Caco-2 (cell line): Measurements from ENCODE around the gene POLR3H. TPM values are rescaled to one million over a fixed set of nuclear protein-coding genes. Genes with fewer than 3 reads are reported as not detected.

ENCODE experiments used
- BruUV-seq: library from RNA; stranded (reverse); fragments of 400-500 nt; replicated peaks from 2 replicates; lab custom pipeline; 2021; lab: Mats Ljungman, UMichigan
- CTCF ChIA-PET: fragments of 300-600 bp; sonication (Branson Sonifier 250); formaldehyde crosslinking; loops from one replicate; lab custom pipeline; 2022; ENCODE audit warnings: antibody characterized with exemption; lab: Charles Lee
- POLR2A ChIA-PET: fragments of 300-600 bp; sonication (Branson Sonifier 250); formaldehyde crosslinking; loops from one replicate; lab custom pipeline; 2022; ENCODE audit warnings: antibody characterized with exemption; lab: Charles Lee
- DNase-seq, 2 experiments: peaks; one replicate each; pipeline versions ENCODE4 v3.0.0 to v3.0.0-alpha.2; 2020 to 2022
- H3K27me3 ChIP-seq: replicated peaks from 2 replicates; pipeline ENCODE4 v1.6.0; 2011; ENCODE audit warnings: low read length; ENCODE audit not compliant: control insufficient read depth, insufficient read depth
- H3K36me3 ChIP-seq: 2 replicates; pipeline ENCODE4 v1.5.1; 2011; ENCODE audit warnings: low read length; ENCODE audit not compliant: control insufficient read depth, insufficient read depth
- H3K4me1 ChIP-seq: fragments of 250-450 bp; sonication (Bioruptor Pico); 2 replicates; pipeline ENCODE4 v1.5.1; 2020; ENCODE audit warnings: mild to moderate bottlenecking
- H3K4me3 ChIP-seq: 2 replicates; pipeline ENCODE4 v1.5.1; 2011; ENCODE audit warnings: low read depth, mild to moderate bottlenecking, control low read depth, low read length
- H3K9me3 ChIP-seq: fragments of 250-450 bp; sonication (Bioruptor Pico); 2 replicates; pipeline ENCODE4 v1.5.1; 2020; ENCODE audit warnings: mild to moderate bottlenecking, moderate library complexity
- H3K27ac Mint-ChIP-seq: one replicate; pipeline ENCODE4 v1.8.0; 2022; ENCODE audit warnings: mixed read lengths; ENCODE audit not compliant: unreplicated experiment
- H3K27me3 Mint-ChIP-seq: one replicate; pipeline ENCODE4 v1.8.0; 2022; ENCODE audit warnings: mixed read lengths; ENCODE audit not compliant: insufficient read depth, unreplicated experiment
- H3K36me3 Mint-ChIP-seq: one replicate; pipeline ENCODE4 v1.8.0; 2022; ENCODE audit warnings: mild to moderate bottlenecking, mixed read lengths; ENCODE audit not compliant: insufficient read depth, unreplicated experiment
- H3K4me1 Mint-ChIP-seq: one replicate; pipeline ENCODE4 v1.8.0; 2022; ENCODE audit warnings: low read depth, mixed read lengths; ENCODE audit not compliant: unreplicated experiment
- H3K4me3 Mint-ChIP-seq: one replicate; pipeline ENCODE4 v1.8.0; 2022; ENCODE audit warnings: mild to moderate bottlenecking, moderate library complexity, mixed read lengths; ENCODE audit not compliant: unreplicated experiment
- H3K9me3 Mint-ChIP-seq: one replicate; pipeline ENCODE4 v1.8.0; 2022; ENCODE audit warnings: mixed read lengths; ENCODE audit not compliant: unreplicated experiment
- CTCF ChIP-seq, 2 experiments: fragments of 200-600 bp in 1 of 2; IDR thresholded peaks; 1 replicate in 1 of 2; 2 replicates in 1 of 2; pipeline versions ENCODE4 v1.5.1 to v1.8.0; 2011 to 2022; ENCODE audit warnings: antibody characterized with exemption in 1 of 2, control low read depth in 1 of 2, inconsistent platforms in 1 of 2, low read depth in 1 of 2, low read length in 1 of 2, mild to moderate bottlenecking in 1 of 2, moderate library complexity in 1 of 2; ENCODE audit not compliant: insufficient read depth in 1 of 2, severe bottlenecking in 1 of 2, unreplicated experiment in 1 of 2
- intact Hi-C: fragments of 100-400 bp; cut with micrococcal nuclease; formaldehyde crosslinking; loops from one replicate; pipeline ENCODE4 v1.10.0; 2022; ENCODE audit not compliant: unreplicated experiment
- total RNA-seq: library from RNA; stranded (reverse); gene quantifications from 2 replicates; pipeline ENCODE4 v1.2.3, GENCODE V29; 2022

POLR3H gene
- total RNA-seq, 1 experiment from 2014 or later = 42.2 TPM

- TF ChIP-seq CTCF (IDR thresholded peaks at IDR 0.05; ENCODE audit: insufficient read depth in 1 of 2, low read depth in 1 of 2, low read length in 1 of 2, severe bottlenecking in 1 of 2, unreplicated experiment in 1 of 2) = no peak
- intact Hi-C loops = loop anchor here (10.0 kb wide), 1 partner anchor 487 kb away; the partner anchor contains the start of genes NAGA, PHETA2 and SMDT1
- H3K27me3 Mint-ChIP-seq = no peaks in the 10 kb centered on the region
- BruUV-seq = no TSS peak
- H3K36me3 Mint-ChIP-seq = peaks cover 9% of the 10 kb centered on the region
- Histone ChIP-seq H3K4me1 (peaks cover 17% of the 10 kb centered on the region), H3K27me3 (no peaks in the 10 kb centered on the region), H3K36me3 (no peaks in the 10 kb centered on the region; the same call in 1 of the 2 replicates), H3K9me3 (no peaks in the 10 kb centered on the region), H3K4me3 (no peak overlapping the region)
- no peaks in the 10 kb centered on the region for H3K4me1 Mint-ChIP-seq
- DNase-seq = no peak
- no peaks in the 10 kb centered on the region for H3K9me3 Mint-ChIP-seq
- no peak overlapping the region for H3K4me3 Mint-ChIP-seq
- H3K27ac Mint-ChIP-seq = peak overlapping the region; percentile 35
- CTCF ChIA-PET = no interaction called here
- POLR2A ChIA-PET = interaction anchor here (0.6 kb wide), 1 partner anchor 54 kb away, joined by 3 read pairs; no protein-coding TSS in a partner anchor
Observed at GRCh38 chr22:41587347-41587723, 43.1 kb upstream of the POLR3H start.

- DNase-seq = no peak
- Mint-ChIP-seq H3K27ac (no peak overlapping the region), H3K9me3 (no peaks in the 10 kb centered on the region), H3K4me1 (no peaks in the 10 kb centered on the region), H3K4me3 (no peak overlapping the region), H3K36me3 (peaks cover 9% of the 10 kb centered on the region), H3K27me3 (no peaks in the 10 kb centered on the region)
- BruUV-seq = no TSS peak
- Histone ChIP-seq H3K27me3 (no peaks in the 10 kb centered on the region), H3K36me3 (no peaks in the 10 kb centered on the region; the same call in 1 of the 2 replicates), H3K4me1 (peaks cover 17% of the 10 kb centered on the region), H3K4me3 (no peak overlapping the region), H3K9me3 (no peaks in the 10 kb centered on the region)
- POLR2A ChIA-PET = no interaction called here
- intact Hi-C loops = loop anchor here (10.0 kb wide), 1 partner anchor 489 kb away; the partner anchor contains the start of genes NAGA, PHETA2 and SMDT1
- CTCF ChIA-PET = interaction anchor here (1.2 kb wide), 1 partner anchor 9 kb away, joined by 3 read pairs; no protein-coding TSS in a partner anchor
- no peak for TF ChIP-seq CTCF (IDR thresholded peaks at IDR 0.05; ENCODE audit: insufficient read depth in 1 of 2, low read depth in 1 of 2, low read length in 1 of 2, severe bottlenecking in 1 of 2, unreplicated experiment in 1 of 2)
Observed at GRCh38 chr22:41585898-41586297, 41.6 kb upstream of the POLR3H start.

- Mint-ChIP-seq H3K4me1 (no peaks in the 10 kb centered on the region), H3K9me3 (no peaks in the 10 kb centered on the region), H3K27me3 (no peaks in the 10 kb centered on the region), H3K36me3 (peaks cover 6% of the 10 kb centered on the region), H3K4me3 (no peak overlapping the region), H3K27ac (peak overlapping the region; percentile 50)
- Histone ChIP-seq H3K4me3 (no peak overlapping the region), H3K4me1 (peaks cover 17% of the 10 kb centered on the region), H3K27me3 (no peaks in the 10 kb centered on the region), H3K36me3 (no peaks in the 10 kb centered on the region; the same call in 1 of the 2 replicates), H3K9me3 (no peaks in the 10 kb centered on the region)
- no TSS peak for BruUV-seq
- ChIA-PET POLR2A (no interaction called here), CTCF (no interaction called here)
- DNase-seq = no peak
- intact Hi-C loops = loop anchor here (10.0 kb wide), 1 partner anchor 490 kb away; the partner anchor contains the start of genes NAGA, PHETA2 and SMDT1
- no peak for TF ChIP-seq CTCF (IDR thresholded peaks at IDR 0.05; ENCODE audit: insufficient read depth in 1 of 2, low read depth in 1 of 2, low read length in 1 of 2, severe bottlenecking in 1 of 2, unreplicated experiment in 1 of 2)
Observed at GRCh38 chr22:41584881-41585280, 40.6 kb upstream of the POLR3H start.
